NCI-H128 (cell line): Measurements from ENCODE around the gene DDA1.
"Not testable (repeated sequence)": the region's sequence is repeated elsewhere in the genome, so short reads cannot be mapped to it uniquely, and the experiment has no call there.

Experiments
- DNase-seq: peaks from one replicate; lab custom pipeline; 2025; ENCODE audit not compliant: unreplicated experiment; lab: John Stamatoyannopoulos, UW

The DDA1 gene

DNA sequence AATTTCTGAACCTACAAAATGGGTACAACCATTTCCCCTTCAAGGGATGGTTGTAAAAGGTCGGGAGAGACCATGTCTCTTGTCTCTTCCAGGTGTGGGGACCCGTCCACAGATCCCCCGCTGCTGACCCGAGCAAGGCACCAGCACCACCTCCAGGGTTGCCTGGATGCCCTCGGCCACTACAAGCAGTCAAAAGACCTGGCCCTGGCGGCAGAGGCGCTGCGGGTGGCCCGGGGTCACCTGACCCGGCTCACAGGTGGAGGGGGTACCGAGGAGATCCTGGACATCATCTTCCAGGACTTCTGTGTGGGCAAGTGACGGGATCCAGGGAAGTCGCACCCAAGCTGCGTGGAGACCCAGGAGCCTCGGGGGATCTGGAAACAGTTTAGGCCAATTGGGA lies 32.0 kb downstream of the DDA1 start:
- DNase-seq = no peak

DNA sequence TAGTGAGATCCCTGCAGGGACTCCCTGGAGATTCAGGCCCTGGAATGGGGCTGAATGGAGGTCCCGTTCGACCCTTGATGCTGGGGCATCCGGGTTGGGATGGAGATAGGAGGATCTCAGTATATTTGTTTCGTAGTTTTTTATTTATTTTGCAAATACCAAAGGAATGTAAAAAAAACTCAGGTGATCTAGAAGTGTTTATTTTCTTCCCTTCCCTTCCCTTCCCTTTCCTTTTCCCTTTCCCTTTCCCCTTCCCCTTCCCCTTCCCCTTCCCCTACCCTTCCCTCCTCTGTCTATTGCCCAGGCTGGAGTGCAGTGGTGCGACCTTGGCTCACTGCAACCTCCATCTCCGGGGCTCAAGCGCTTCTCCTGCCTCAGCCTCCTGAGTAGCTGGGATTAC lies 32.5 kb downstream of the DDA1 start:
- DNase-seq = no peak

DNA sequence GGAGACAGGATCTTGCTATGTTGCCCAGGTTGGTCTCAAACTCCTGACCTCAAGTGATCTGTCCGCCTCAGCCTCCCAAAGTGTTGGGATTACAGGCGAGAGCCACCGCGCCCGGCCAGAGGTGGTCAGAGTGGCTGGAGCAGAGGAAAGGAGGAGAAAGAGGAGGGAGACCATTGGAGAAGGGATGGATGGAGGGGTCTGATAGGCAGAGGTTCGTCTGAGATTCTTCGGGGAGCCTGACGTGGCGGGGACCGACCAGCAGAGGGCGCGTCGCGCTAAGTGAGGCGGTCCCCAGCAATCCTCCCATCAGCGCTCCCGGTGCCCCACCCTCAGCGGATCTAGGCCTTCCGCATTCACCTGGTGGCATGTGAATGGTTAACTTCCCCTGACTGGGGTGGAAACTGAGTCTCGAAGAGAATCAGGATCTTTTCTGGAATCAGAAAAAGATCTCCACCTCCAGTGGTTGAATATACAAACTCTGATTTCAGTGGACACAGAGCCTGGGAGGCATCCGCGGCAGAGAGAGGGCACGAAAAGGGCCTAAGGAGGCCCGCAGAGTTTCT lies 36.8 kb downstream of the DDA1 start:
- DNase-seq = no peak

GRCh38 chr19:17347361-17347760 lies 38.0 kb downstream of the DDA1 start:
- DNase-seq = no peak

GRCh38 chr19:17347877-17348276 lies 38.5 kb downstream of the DDA1 start:
- DNase-seq = no peak

DNA sequence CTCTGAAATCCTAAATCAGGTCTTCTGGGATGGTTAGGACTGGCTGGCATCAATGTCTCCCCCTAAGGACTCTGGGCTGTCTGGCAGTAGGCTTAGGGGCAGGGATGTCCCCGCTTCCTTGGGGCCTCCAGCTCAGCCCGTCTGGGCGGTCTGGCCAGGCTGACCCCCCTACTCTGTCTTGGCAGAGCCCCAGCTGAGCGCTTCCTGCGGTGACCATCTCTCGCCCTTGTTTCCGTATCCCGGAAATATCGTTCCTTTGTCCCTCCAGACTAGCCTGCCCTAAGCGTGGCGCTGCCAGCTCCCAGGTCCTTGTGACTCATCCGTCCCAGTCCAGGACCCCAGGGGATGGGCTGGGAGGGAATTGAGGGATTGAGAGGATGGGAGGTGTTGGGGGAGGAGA lies 39.3 kb downstream of the DDA1 start:
- no peak for DNase-seq

GRCh38 chr19:17351815-17352435 lies 42.6 kb downstream of the DDA1 start:
- DNase-seq = no peak

GRCh38 chr19:17352608-17353280 lies 43.4 kb downstream of the DDA1 start:
- no peak for DNase-seq

DNA sequence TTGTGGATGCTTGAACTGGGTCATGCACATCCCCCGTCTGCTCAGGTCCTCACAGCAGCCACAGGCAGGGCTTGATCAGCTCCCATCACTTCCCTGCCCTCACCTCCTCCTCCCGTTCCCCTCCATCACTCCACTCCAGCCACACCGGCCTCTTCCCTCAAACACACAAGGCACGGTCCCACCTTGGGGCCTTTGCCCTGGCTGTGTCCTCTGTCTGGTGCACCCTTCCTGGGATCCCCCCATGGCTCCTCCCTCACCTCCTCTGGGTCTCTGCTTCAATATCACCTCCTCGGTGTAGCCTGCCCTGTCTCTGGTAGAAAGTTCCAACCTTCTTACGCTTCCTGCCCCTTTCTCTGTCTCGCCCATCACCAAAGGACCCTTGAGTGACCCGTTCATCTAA lies 44.0 kb downstream of the DDA1 start:
- no peak for DNase-seq

DNA sequence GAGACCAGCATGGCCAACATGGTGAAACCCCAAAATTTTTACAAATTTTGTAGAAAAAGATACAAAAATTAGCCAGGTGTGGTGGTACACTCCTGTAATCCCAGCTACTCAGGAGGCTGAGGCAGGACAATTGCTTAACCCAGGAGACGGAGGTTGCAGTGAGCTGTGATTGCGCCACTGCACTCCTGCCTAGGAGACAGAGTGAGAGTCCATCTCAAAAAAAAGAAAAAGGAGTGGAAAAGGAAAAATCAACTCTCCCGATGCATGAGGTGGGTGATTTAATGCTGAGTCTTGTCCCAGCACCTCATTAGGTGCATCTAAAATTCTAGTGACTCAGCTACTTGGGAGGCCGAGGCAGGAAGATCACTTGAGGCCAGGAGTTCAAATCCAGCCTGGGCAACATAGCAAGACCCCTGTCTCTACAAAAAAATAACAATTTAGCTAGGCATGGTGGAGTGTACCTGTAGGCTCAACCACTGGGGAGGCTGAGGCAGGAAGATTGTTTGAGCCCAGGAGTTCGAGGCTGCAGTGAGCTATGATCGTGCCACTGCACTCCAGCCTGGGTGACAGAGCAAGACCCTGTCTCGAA lies 47.8 kb downstream of the DDA1 start:
- DNase-seq = no peak

- no peak for DNase-seq
Observed at GRCh38 chr19:17357724-17358123, 48.4 kb downstream of the DDA1 start.

GRCh38 chr19:17358395-17358794 lies 49.0 kb downstream of the DDA1 start:
- DNase-seq = no peak

DNA sequence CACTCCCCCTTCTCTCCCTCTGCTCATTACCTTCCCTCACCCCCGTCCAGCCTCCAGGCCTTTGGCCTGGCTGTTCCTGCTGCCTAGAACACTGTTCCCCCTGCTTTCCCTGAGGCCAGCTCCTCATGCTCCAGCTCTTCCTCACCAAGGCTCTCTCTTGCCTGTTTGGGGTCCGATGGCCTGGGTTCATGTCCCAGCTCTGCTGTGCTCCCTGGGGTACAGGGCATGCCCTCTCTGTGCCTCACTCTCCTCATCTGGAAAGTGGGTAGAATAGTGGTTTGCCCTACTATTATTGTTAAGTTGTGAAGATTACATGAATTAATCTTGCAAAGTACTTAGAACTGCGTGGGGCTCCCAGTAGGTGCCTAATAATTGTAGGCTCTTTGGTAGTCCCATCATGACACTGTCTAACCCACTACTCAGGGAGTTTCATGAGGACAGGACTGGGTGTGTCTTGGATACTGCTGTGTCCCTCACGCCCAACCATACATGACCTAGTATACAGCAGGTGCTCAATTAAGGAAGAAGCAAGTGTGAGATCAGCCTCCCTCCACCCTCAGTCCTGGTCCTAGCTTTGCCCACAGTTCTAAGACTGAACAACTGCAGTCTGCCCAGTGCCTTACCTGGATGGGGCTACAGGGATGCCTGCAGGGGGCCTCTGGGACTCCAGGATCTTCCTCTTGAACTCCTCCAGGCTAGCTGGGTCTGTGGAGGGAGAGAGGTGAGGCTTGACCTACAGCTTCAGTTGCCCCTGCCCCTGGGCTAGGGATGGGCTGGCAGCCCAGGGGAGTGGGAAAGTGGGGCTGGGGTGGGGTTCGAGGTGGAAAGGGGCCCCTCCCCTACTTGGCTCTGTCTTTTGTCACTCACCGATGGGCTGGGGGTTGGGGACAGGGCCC lies 50.8 kb downstream of the DDA1 start:
- no peak for DNase-seq

DNA sequence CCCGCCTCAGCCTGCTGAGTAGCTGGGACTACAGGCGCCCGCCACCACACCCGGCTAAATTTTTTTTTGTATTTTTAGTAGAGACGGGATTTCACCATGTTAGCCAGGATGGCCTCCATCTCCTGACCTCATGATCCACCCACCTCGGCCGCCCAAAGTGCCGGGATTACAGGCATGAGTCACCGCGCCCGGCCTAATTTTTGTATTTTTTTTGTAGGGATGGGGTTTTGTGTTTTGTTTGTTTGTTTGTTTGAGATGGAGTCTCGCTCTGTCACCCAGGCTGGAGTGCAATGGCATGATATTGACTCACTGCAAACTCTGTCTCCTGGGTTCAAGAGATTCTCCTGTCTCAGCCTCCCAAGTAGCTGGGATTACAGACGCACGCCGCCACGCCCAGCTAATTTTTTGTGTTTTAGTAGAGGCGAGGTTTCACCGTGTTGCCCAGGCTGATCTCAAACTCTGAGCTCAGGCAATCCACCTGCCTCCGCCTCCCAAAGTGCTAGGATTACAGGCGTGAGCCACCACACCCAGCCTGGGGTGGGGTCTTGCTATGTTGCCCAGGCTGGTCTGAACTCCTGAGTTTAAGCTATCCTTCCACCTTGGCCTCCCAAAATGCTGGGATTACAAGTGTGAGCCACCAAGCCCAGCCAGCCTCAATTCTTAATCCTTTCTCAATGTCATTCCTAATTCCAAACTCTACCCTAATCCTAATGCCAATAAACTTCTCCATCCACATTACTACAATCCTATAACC lies 54.7 kb downstream of the DDA1 start:
- not testable (repeated sequence) for DNase-seq

DNA sequence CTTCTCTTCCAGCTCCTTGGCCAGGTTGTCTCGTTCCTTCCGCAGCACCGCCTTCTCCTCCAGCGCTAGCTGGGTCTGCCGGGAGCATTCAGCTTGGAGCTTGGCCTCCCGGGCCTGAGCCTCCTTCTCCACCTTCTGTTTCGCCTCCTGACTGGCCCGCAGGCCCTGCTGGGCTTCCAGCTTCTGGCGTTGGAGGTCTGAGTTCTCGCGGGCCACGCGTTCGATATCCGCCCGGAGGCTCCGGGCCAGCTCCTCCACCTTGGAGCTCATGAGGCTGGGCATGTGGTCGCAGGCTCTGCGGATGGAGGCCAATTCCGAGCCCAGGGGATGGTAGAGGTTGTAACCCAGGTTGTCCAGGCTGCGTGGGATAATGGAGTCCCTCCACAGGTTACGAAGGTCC lies 56.0 kb downstream of the DDA1 start:
- no peak for DNase-seq

DNA sequence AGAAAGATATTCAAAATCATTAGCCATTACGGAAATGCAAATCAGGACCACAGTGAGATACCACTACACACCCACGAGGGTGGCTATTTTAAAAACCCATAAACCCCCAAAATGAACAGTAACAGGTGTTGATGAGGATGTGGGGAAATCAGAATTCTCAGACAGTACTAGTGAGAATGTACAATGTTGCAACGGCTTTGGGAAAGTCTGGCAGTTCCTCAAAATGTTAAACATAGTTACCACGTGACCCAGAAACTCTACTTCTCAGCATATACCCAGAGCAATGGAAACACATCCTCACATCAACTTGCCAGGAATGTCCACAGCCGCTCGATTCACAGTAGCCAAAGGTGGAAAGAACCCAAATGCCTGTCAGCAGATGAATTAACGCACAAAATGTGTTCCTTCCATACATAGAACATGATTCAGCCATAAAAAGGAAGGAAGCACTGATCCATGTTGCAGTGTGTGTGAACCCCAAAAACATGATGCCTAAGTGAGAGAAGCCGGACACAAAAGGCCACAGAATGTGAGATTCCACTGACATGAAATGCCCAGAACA lies 60.7 kb downstream of the DDA1 start:
- DNase-seq = no peak
